Body of pancreas (tissue), 4 donors: ENCODE results near the gene MYOM1.

Experiments used
- CTCF ChIP-seq, 7 experiments: fragments of 450-650 bp in 4 of 7; fragments of 200-600 bp in 3 of 7; sonication (generic) in 3 of 7; IDR thresholded peaks; one replicate each; pipeline ENCODE4 v1.5.1; 2016 to 2019; ENCODE audit warnings: antibody characterized with exemption in 7 of 7
- POLR2A ChIP-seq, 3 donors: fragments of 450-650 bp; IDR thresholded peaks; one replicate each; pipeline ENCODE4 v1.6.1; 2016; ENCODE audit warnings: antibody characterized with exemption in 3 of 3, mild to moderate bottlenecking in 2 of 3

GRCh38 chr18:3036108-3036507 lies 183.7 kb downstream of the MYOM1 start:
- TF ChIP-seq CTCF (IDR thresholded peaks at IDR 0.05) (no peak), POLR2A (IDR thresholded peaks at IDR 0.05) (no peak)
